MV-4-11 (cell line): ENCODE results near the gene AK3.
A peak's percentile ranks its signal among the peaks of the same experiment; 100 is the strongest.
"Not testable (repeated sequence)": the region's sequence is repeated elsewhere in the genome, so short reads cannot be mapped to it uniquely, and the experiment has no call there.

Source experiments
- DNase-seq: peaks from one replicate; lab custom pipeline; 2025; lab: John Stamatoyannopoulos, UW

Gene AK3

DNA sequence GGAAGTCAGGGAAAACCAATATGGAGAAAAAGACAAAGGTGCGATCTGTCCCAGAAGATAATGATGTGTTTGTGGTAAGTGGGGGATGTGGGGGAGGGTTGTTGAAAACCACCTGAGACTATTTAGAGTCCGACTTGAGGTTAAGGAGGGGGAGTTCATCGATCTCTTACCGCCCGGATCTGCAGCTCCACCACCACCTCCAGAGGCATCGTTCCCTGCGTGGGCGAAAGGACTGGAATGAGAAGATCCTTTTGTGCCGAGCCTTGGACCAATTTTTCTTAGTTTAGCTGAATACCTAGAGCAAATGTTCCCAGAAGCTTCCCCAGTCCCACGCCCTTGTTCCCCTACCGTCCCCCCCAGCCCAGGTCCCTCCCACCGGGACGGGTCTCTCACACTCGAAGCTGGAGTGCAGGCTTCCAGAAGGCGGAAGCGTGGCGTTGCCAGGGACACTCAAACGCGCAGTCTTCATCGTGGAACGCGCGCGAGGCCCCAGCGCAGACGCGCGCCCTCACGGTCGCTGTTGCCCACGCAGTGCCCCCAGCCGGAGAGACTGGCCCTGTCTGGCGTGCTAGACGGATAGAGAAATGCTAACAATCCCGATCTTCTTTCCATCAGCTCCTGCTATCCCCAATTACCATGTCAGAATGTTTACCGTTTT, 74.8 kb downstream of the AK3 start, which contains the start of gene SPATA6L:
SPATA6L (minus strand) TSS at position 439 of the 658 bp plus-strand sequence; CDS start at position 209, 230 bp downstream.
- no peak for DNase-seq

DNA sequence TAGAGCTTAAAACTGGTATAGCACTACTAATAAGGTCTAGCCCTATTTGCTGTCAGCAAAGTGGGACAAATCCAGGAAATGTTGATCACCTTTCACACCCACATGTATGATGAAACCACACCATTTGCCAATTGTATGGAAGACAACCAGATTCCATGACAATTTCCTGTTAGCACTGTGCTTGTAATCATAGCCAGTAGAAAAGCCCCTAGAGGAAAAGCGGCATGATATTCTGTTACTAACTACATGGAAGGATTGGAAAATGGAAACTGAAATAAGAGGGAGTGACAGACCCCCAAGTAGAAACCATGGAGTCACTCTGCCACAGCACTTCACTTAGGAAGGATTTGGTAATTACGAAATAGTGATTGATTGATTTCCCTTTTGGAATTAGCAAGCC, 75.6 kb downstream of the AK3 start:
- DNase-seq, result no peak

DNA sequence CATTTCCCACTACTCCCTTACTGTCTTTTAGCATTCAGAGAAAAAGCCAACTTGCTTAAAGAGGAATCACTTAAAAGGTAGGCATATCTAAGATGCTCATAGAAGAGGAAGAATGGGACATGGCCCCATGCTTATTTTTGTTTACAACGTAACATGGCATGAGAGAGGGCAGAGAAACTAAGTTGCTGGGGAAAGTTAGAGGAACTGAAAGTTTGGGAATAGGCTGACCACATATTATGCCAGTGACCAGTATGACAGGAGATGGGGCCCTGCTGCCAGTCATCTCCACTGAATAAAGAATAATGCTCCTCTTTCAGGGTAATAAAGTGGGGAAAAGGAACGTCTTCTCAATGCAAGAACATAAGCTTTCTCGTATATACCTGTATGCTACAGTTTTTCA, 77.0 kb downstream of the AK3 start:
- DNase-seq, result peak; percentile 63

GRCh38 chr9:4662989-4663792, 77.8 kb downstream of the AK3 start:
- no peak for DNase-seq

DNA sequence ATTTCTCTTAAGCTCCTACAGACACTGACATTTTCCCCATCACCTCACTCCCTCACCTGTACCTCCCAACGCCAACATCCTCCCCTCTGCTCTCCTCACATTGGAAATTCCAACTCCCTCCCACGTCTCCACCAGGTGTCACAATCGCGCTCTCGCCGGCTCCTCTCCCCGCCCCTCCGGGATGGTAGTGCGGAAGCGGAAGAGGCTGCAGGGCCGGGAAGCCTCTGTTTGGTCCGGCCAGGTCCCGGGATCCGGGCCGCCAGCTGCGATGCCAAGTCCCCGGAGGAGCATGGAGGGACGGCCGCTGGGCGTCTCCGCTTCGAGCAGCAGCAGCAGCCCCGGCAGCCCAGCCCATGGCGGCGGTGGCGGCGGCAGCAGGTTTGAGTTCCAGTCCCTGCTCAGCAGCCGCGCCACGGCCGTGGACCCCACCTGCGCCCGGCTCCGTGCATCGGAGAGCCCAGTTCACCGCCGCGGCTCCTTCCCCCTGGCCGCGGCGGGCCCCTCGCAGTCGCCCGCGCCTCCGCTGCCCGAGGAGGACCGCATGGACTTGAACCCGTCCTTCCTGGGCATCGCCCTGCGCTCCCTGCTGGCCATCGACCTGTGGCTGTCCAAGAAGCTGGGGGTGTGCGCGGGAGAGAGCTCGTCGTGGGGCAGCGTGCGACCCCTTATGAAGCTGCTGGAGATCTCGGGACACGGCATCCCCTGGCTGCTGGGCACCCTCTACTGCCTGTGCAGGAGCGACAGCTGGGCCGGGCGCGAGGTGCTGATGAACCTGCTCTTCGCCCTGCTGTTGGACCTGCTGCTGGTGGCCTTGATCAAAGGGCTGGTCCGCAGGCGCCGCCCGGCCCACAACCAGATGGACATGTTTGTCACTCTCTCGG, 78.7 kb downstream of the AK3 start, which contains the start of gene PLPP6:
PLPP6 (plus strand) TSS at position 187 of the 881 bp plus-strand sequence; CDS start at position 269, 82 bp downstream.
- peak; percentile 67 for DNase-seq

DNA sequence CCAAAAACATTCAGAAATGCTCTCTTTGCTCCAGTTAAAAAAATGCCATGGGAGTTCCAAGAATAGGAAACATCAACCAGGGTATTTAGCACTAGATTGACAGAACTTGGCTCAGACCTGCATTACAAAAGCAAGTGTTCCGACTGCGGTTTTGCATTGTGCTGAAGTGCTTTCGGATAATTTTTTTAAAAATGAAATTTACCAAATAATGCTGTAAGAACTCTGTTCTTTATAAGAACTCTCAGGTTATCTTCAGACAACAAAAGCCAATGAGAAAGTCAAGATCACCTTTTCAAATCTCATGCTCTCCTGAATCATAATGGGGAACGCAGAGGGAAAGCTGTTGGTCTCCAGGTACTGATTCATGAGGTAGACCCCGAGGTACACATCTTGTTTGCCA, 79.4 kb downstream of the AK3 start:
- peak; percentile 7 for DNase-seq

DNA sequence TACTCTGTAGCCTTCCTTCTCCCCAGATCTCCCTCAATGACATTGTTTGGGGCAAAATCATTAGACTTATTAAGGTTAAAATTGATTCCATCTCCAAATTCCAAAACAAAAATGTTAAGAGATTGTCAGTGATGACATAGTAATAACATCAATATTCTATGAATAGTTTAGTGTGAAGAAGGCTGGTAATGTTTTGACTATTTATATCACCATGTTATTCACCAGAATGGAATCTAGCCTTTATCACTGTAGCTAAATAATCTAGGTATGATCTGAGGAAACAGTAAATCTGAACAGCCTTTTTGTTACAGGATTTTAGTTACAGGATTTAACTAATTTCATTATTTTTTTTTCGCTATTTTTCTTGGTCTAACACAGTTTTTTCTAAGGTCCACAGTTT, 79.8 kb downstream of the AK3 start:
- no peak for DNase-seq

GRCh38 chr9:4660665-4661064, 80.3 kb downstream of the AK3 start:
- not testable (repeated sequence) for DNase-seq
